Endothelial cell of umbilical vein (primary cell): ENCODE data around the gene LIMA1. TPM values are rescaled to one million over a fixed set of nuclear protein-coding genes. Genes with fewer than 3 reads are reported as not detected.

Source experiments
- BruUV-seq: library from RNA; stranded (reverse); fragments of 400-500 nt; replicated peaks from 2 replicates; lab custom pipeline; 2021; lab: Mats Ljungman, UMichigan
- CTCF ChIA-PET: fragments of 300-600, 350-600 bp; sonication (Branson Sonifier 250); formaldehyde crosslinking; loops from one replicate; lab custom pipeline; 2021; ENCODE audit warnings: antibody characterized with exemption, inconsistent platforms; lab: Charles Lee
- POLR2A ChIA-PET: fragments of 300-600, 350-600 bp; sonication (Branson Sonifier 250); formaldehyde crosslinking; loops from one replicate; lab custom pipeline; 2021; ENCODE audit warnings: antibody characterized with exemption, inconsistent platforms; lab: Charles Lee
- DNase-seq: peaks from one replicate; pipeline ENCODE4 v3.0.0-alpha.2; 2011; ENCODE audit warnings: low read depth, low spot score
- FAIRE-seq: peaks from 2 replicates; lab custom pipeline; 2011; peaks lifted over from hg19 to GRCh38; lab: Jason Lieb, UNC
- H2AFZ ChIP-seq: 2 replicates; pipeline ENCODE4 v1.6.0; 2012; ENCODE audit warnings: low read depth, low read length, control low read depth, inconsistent platforms
- H3K27ac ChIP-seq: 2 replicates; pipeline ENCODE4 v1.5.1; 2011; ENCODE audit warnings: low read depth, mild to moderate bottlenecking, control low read depth, low read length, moderate library complexity; ENCODE audit not compliant: insufficient read depth
- H3K27me3 ChIP-seq, 2 experiments: 2 replicates each; pipeline versions ENCODE4 v1.6.0 to v1.6.1; 2011; ENCODE audit warnings: low read length in 2 of 2, mixed read lengths in 1 of 2; ENCODE audit not compliant: control insufficient read depth in 2 of 2, insufficient read depth in 2 of 2
- H3K36me3 ChIP-seq, 2 experiments: 2 replicates in 1 of 2; 3 replicates in 1 of 2; pipeline ENCODE4 v1.5.1; 2011; ENCODE audit warnings: low read length in 2 of 2, mild to moderate bottlenecking in 1 of 2, moderate library complexity in 1 of 2; ENCODE audit not compliant: control insufficient read depth in 2 of 2, insufficient read depth in 2 of 2; ENCODE audit errors: extremely low read depth in 1 of 2
- H3K4me1 ChIP-seq: 3 replicates; pipeline ENCODE4 v1.5.1; 2011; ENCODE audit warnings: mild to moderate bottlenecking, low read length; ENCODE audit not compliant: control insufficient read depth, insufficient read depth; ENCODE audit errors: extremely low read depth
- H3K4me2 ChIP-seq: 2 replicates; pipeline ENCODE4 v1.6.1; 2011; ENCODE audit warnings: low read length, control low read depth, mixed read lengths; ENCODE audit not compliant: insufficient read depth
- H3K4me3 ChIP-seq, 3 experiments: fragments of 200-600 bp in 1 of 3; sonication (generic), shearing (Covaris generic) in 1 of 3; replicated peaks in 1 of 3; 2 replicates each; pipeline ENCODE4 v1.5.1; 2011 to 2016; ENCODE audit warnings: control low read depth in 3 of 3, low read length in 3 of 3, mild to moderate bottlenecking in 2 of 3, inconsistent platforms in 1 of 3, low read depth in 1 of 3, moderate library complexity in 1 of 3; ENCODE audit not compliant: insufficient read depth in 1 of 3
- H3K79me2 ChIP-seq: 2 replicates; pipeline ENCODE4 v1.6.0; 2012; ENCODE audit warnings: low read length, inconsistent platforms; ENCODE audit not compliant: control insufficient read depth, insufficient read depth
- H3K9ac ChIP-seq: replicated peaks from 2 replicates; pipeline ENCODE3; 2011; ENCODE audit warnings: low read length, control low read depth; ENCODE audit not compliant: insufficient read depth; ENCODE audit errors: extremely low read depth
- H3K9me1 ChIP-seq: replicated peaks from 3 replicates; pipeline ENCODE4 v1.6.0; 2011; ENCODE audit warnings: mild to moderate bottlenecking, low read length; ENCODE audit not compliant: control insufficient read depth, insufficient read depth; ENCODE audit errors: extremely low read depth
- H3K9me3 ChIP-seq: replicated peaks from 2 replicates; pipeline ENCODE4 v1.5.1; 2012; ENCODE audit warnings: low read length, inconsistent platforms; ENCODE audit not compliant: control insufficient read depth, insufficient read depth
- H4K20me1 ChIP-seq: replicated peaks from 2 replicates; pipeline ENCODE3; 2011; ENCODE audit warnings: mild to moderate bottlenecking, low read length; ENCODE audit not compliant: control insufficient read depth, insufficient read depth; ENCODE audit errors: extremely low read depth
- EZH2 ChIP-seq: IDR thresholded peaks from 2 replicates; pipeline ENCODE4 v1.6.1; 2012; ENCODE audit warnings: borderline replicate concordance, low read depth, mild to moderate bottlenecking, moderate library complexity, low read length, inconsistent platforms; ENCODE audit not compliant: severe bottlenecking
- FOS ChIP-seq: IDR thresholded peaks from 2 replicates; pipeline ENCODE4 v1.6.1; 2011; ENCODE audit warnings: mild to moderate bottlenecking, low read length, moderate library complexity, borderline replicate concordance; ENCODE audit not compliant: insufficient read depth
- GATA2 ChIP-seq: IDR thresholded peaks from 2 replicates; pipeline ENCODE4 v1.7.0; 2011; ENCODE audit warnings: low read depth, mild to moderate bottlenecking, moderate library complexity, mixed read lengths, low read length; ENCODE audit not compliant: insufficient read length, insufficient read depth
- JUN ChIP-seq: IDR thresholded peaks from 2 replicates; pipeline ENCODE4 v1.6.1; 2011; ENCODE audit warnings: borderline replicate concordance, low read depth; ENCODE audit not compliant: insufficient read length, insufficient read depth
- MYC ChIP-seq: IDR thresholded peaks from one replicate; pipeline ENCODE4 v1.6.1; 2011; ENCODE audit warnings: mild to moderate bottlenecking, low read depth, low read length
- POLR2A ChIP-seq: IDR thresholded peaks from 2 replicates; pipeline ENCODE4 v1.6.1; 2012; ENCODE audit warnings: low read depth, mild to moderate bottlenecking, control low read depth, low read length
- POLR2AphosphoS5 ChIP-seq: IDR thresholded peaks from 2 replicates; pipeline ENCODE4 v1.6.1; 2012; ENCODE audit warnings: low read depth, mild to moderate bottlenecking, control low read depth, low read length, moderate library complexity; ENCODE audit not compliant: insufficient read depth
- dilution Hi-C: fragments of 300-500 bp; cut with MboI; formaldehyde crosslinking; loops from one replicate; pipeline ENCODE4 v1.15.0; 2019; ENCODE audit warnings: low sequenced_read_pairs; ENCODE audit not compliant: extremely low pct_ligation_motif_present
- intact Hi-C: fragments of 100-400 bp; cut with micrococcal nuclease; formaldehyde crosslinking; loops from one replicate; pipeline ENCODE4 v1.10.0; 2022
- polyA plus RNA-seq, 4 experiments: library from polyadenylated mRNA; depleted of rRNA in 3 of 4; stranded (reverse) in 3 of 4; unstranded in 1 of 4; fragments of >200 nt; gene quantifications; 2 replicates each; pipeline versions ENCODE4 v1.2.1 to v1.2.3, GENCODE V29; 2011 to 2012; ENCODE audit warnings: missing spikeins in 1 of 4
- total RNA-seq: library from RNA; stranded (reverse); gene quantifications from 2 replicates; pipeline ENCODE4 v1.2.3, GENCODE V29; 2021
- TF ChIP-seq, protein P1 (sequence below), 2 donors: IDR thresholded peaks; 1 replicate in 1 of 2; 2 replicates in 1 of 2; pipeline ENCODE4 v1.5.1; 2011; ENCODE audit warnings: low read length in 2 of 2, mild to moderate bottlenecking in 2 of 2, moderate library complexity in 2 of 2, control low read depth in 1 of 2, inconsistent platforms in 1 of 2, low read depth in 1 of 2; ENCODE audit not compliant: insufficient read depth in 1 of 2; ENCODE audit errors: extremely low read depth in 1 of 2
- TF ChIP-seq, protein P2 (sequence below): IDR thresholded peaks from 2 replicates; pipeline ENCODE4 v1.6.1; 2011; ENCODE audit not compliant: insufficient read depth, insufficient read length

The LIMA1 gene
- total and polyA plus RNA-seq, 2 donors (not counting 3 experiments of a cell fraction or from before 2014, with no cell fraction given) = 35.0 to 87.3 TPM

DNA sequence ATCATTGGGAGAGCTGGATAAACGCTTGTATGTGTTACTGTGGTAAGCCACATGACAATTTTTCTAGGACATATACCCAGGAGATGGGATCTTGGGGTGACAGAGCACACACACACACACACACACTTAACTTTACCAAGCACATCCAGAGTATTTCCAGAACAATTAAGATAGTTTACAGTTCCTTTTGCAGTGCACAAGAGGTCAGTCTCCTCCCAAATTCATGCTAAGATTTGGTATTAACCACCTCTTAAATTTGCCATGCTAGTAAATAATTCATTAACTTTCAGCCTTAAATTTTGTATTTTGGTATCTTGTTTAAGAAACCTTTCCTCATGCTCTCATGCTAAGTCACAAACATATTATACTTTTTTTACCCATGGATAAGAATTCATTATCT, 33.9 kb upstream of the LIMA1 start:
- H3K4me2 ChIP-seq = no peak overlapping the region
- DNase-seq (no peak), FAIRE-seq (no peak)
- TF ChIP-seq JUN (no peak), MYC (no peak), POLR2AphosphoS5 (no peak), POLR2A (no peak), GATA2 (no peak), EZH2 (no peak), FOS (no peak)
- TF ChIP-seq, protein P1, sequence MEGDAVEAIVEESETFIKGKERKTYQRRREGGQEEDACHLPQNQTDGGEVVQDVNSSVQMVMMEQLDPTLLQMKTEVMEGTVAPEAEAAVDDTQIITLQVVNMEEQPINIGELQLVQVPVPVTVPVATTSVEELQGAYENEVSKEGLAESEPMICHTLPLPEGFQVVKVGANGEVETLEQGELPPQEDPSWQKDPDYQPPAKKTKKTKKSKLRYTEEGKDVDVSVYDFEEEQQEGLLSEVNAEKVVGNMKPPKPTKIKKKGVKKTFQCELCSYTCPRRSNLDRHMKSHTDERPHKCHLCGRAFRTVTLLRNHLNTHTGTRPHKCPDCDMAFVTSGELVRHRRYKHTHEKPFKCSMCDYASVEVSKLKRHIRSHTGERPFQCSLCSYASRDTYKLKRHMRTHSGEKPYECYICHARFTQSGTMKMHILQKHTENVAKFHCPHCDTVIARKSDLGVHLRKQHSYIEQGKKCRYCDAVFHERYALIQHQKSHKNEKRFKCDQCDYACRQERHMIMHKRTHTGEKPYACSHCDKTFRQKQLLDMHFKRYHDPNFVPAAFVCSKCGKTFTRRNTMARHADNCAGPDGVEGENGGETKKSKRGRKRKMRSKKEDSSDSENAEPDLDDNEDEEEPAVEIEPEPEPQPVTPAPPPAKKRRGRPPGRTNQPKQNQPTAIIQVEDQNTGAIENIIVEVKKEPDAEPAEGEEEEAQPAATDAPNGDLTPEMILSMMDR (IDR thresholded peaks at IDR 0.05; ENCODE audit: extremely low read depth in 1 of 2, insufficient read depth in 1 of 2, low read depth in 1 of 2, low read length in 2 of 2) = no peak
- TF ChIP-seq, protein P2, sequence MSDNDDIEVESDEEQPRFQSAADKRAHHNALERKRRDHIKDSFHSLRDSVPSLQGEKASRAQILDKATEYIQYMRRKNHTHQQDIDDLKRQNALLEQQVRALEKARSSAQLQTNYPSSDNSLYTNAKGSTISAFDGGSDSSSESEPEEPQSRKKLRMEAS = no peak
- dilution Hi-C loops = no loop called here
- no peaks in the 10 kb centered on the region for H3K36me3 ChIP-seq
- no peak overlapping the region for H2AFZ ChIP-seq
- no peaks in the 10 kb centered on the region for H3K4me1 ChIP-seq
- H3K9me3 ChIP-seq = no peaks in the 10 kb centered on the region
- POLR2A ChIA-PET = interaction anchor here (0.7 kb wide), 1 partner anchor 58 kb away, joined by 3 read pairs; no protein-coding TSS in a partner anchor
- no peaks in the 10 kb centered on the region for H3K9me1 ChIP-seq
- intact Hi-C loops = no loop called here
- H3K27ac ChIP-seq = no peak overlapping the region
- H3K79me2 ChIP-seq = no peaks in the 10 kb centered on the region
- no peak overlapping the region for H3K4me3 ChIP-seq
- no peak overlapping the region for H3K9ac ChIP-seq
- CTCF ChIA-PET = interaction anchor here (0.6 to 3.2 kb wide), 2 partner anchors 116 to 142 kb away, joined by 3 to 8 read pairs; no protein-coding TSS in a partner anchor
- no peaks in the 10 kb centered on the region for H4K20me1 ChIP-seq
- no peaks in the 10 kb centered on the region for H3K27me3 ChIP-seq
- BruUV-seq = no TSS peak
